GM18951 (cell line): ENCODE data around the gene NFIX.

Experiments used
- POLR2A ChIP-seq: IDR thresholded peaks from 4 replicates; pipeline ENCODE4 v1.6.1; 2011; ENCODE audit warnings: mild to moderate bottlenecking; ENCODE audit not compliant: insufficient read length, insufficient read depth; ENCODE audit errors: extremely low read depth
- in situ Hi-C: fragments of 300-500 bp; cut with MboI; formaldehyde crosslinking; loops from one replicate; pipeline ENCODE4 v1.12.0; 2022; ENCODE audit warnings: low sequenced_read_pairs, mixed read lengths, inconsistent platforms; ENCODE audit not compliant: unreplicated experiment

NFIX gene

DNA sequence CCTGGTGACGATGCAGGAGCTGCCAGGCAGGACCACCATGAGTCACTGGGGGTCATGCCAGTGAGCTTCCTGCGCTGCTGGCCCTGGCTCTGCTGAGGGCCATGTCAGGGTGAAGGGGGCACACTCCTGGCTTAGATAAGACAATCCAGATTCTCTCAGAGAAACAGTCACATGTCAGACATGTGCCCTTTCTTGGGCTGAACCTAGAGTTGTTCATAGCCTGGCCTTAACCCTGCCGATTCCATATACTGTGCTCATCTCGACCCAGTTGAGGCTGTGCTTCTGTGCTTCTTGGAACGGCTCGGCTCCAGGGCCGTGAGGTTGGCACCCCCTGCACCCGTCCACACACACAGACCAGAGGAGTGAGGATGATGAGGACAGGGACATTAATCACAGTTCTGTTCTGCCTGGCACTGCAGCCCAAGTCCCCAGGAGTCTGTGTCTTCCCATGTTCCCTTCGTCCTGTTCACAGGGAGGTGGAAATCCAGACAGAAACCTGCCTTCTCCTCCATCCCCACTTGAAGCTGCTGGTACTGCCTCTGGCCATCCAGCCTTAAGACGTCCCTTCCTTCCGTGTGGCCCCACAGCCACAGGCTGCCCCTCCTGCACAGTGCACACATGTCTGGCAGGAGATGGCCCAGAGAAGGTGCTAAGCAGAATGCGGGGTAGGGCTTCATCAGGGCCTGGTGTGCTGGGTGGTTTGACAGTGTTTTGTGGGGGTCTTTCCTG is 57.3 kb downstream of the NFIX start:
- in situ Hi-C loops, result no loop called here
- TF ChIP-seq POLR2A, result no peak

DNA sequence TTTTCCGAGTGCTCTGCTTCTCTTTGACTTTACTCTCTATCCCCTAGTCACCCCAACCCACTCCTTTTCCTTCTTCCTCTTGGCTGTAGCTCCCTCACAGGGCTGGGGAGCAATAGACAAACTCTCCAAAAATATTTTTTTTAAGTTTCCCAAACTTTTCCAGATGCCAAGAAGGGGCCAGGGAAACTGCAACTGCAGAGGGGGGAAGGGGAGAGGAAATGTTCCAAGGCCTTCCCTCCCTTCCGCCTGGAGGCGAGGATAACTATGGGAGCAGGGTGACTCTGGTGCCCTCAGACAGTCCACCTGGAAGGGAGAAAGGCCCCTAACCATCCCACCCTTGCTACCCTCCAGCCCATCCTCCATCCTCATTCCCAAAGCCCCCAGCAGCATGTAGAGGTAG is 58.0 kb downstream of the NFIX start:
- no peak for TF ChIP-seq POLR2A
- in situ Hi-C loops, result no loop called here

DNA sequence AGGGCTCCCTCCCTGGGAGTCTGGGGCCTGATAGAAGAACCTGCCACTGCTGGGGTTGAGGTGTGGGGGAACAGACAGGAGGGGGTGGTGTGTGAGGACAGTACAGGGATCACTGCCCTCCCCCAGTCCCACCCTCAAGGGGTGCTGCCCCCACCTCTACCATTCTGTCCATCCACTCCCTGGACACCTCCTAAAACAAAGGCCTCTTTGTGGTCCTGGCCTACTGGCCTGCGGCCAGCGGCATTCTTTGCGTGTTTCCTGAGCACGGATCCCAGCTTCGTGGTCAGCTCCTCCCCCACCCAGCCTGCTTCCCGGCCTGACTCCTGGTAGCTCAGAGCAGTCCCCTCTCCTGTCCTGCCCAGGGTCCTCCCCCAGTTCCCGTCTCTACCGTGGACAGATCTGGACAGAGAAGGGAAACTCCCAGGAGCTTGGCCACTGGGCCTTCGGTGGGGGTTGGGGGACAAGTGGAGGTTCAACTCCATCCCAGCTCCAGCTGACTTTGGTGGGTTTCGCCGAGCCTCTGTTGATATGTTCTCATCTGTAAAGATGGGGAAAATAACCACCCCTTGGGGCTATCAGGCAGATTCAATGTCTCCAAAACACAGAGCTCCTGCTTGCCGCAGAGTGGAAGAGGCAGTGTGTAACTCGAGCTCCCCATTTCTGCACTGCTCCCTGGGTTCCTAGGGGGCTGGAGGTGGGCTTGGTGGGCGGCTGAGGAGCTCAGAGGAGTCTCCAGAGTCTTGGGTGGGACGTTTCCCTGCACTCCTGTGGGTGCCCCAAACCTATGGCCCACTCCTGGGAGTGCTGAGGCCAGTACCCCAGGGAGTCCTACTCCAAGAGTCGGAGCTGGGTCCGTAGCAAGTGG is 58.7 kb downstream of the NFIX start:
- no peak for TF ChIP-seq POLR2A
- in situ Hi-C loops, result no loop called here

DNA sequence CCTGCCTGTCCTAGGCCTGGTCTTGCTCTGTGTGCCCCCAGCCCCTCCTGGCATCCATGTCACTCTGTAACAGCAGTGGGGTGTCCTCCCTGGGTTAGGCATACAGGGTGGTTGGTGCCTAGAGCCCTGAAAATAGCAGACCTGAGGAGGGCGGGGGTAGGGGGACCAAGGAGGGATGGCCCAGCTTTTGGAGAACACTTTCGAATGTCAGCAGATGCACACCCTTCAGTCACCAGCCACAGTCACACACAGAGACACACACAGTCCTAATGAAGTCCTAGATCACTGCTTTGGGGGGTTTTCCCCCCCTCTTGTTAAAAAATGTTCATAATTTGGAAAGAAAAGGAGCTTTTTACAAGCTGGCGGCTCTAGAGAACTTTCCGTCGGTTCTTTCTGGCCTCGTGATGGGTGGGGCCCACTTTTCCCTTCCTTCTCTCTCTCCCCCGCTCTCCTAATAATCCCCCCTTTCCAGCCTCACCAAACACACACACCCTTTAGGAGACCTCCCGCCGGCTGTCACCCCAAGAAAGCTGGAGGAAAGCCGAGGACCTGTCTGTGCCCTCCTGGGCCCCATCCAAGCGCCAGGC is 59.4 kb downstream of the NFIX start:
- TF ChIP-seq POLR2A, result no peak
- in situ Hi-C loops, result no loop called here

DNA sequence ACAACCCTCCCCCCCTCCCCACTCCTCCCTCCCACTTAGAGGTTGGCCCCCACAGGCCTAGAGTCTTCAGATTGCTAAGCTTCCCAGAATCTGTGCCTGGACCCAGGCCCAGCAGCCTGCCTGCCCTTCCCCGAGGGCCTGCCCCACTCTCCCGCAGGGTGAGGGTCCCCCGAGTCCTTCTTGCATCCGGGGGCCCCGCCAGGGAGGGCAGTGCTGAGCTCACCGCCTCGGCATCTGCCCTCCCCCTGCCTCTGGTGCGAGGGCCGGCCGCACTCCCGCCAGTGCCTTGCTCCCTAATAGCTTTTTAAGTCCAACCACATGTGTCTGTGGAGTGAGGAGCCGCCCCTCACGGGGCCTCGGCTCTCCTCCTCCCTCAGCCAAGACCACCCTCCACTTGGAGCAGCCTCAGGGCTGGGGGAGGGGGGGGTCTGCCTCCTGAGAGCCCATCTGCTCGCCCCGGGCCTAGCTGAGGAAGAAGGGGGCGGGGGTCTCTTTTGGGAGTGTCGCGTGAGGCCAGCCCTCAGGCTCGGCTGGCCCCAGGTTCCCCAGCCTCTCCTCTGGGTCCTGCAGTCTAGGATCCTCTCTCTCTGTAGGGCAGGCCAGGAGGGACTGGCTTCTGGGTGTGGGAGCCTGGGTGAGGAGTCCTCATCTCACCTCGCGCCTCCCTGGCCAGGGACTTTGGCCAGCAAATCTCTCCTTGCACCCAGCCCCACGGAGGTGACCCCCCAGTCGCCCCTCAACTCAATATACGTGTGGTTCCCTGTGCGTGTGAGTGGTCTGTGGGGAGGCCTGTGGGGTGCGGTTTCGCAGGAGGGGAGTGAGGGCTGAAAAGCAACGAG is 60.2 kb downstream of the NFIX start:
- TF ChIP-seq POLR2A, result no peak
- in situ Hi-C loops, result no loop called here

DNA sequence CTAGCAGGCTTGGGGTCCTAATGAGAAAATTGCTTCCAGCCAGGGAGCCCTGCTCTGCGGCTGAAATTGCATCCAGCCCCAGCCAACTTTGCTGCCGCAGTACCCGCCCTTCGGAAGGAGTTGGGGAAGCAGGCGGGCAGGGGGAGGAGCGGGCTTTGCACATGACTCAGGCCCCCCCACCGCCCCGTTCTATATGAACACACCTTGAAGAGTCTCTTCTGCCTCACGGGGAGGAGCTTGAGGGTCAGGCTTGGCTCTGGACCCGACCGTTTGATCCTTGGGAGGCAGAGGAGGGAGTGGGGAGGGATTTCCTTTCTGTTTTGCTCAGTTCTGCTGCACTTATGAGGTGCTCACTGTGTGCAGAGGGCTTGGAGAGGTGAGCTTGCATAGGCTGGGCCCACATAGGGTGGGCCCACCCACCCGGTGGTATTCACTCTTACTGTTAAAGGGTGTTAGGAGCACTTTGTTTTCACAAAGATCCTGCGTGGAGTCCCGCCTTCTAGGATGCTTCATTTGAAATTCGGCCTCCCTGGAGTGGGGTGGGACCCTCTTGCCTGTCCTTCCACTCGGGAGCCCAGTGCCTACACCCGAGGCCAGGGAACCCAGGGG is 60.9 kb downstream of the NFIX start:
- no peak for TF ChIP-seq POLR2A
- in situ Hi-C loops, result no loop called here

DNA sequence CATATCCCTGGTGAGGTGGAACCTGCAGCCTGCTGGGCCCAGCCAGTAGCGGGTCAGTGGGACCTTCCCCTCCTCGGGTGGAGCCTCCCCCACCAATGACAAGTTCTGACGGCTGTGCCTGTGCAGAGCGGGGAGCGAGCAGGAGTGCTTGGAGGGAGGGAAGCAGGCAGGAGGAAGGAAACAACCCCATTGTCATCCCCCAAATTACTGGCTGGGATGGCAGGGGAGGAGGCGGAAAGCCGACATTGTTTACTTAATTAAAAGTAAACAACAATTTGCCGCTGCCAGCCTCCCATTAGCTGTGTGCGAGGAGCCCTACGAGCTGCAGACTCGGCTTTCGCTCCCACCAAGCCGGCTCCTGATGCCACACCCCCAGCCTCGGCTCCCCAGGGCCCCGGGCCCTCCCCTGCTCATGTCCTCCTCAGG is 61.9 kb downstream of the NFIX start:
- no peak for TF ChIP-seq POLR2A
- in situ Hi-C loops, result no loop called here

DNA sequence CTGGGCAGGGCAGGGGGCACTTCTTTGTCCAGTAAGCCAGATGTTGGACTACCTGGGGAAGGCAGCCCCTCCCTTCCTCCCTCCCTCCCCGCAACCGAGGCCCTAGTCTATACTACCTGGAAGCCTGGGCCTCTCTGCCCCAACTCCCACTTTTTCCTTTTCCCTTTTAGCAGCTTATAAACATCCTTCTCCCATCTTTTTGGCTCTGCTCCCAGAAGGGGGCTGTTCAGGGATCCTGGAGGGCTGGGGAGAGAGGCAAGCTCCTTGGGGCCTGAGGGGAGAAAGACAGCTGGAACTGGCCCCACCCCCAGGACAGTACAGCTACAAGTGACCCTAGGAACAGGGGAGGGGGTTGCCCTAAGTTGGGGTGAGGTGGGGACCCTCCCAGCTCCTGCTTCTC is 62.5 kb downstream of the NFIX start:
- TF ChIP-seq POLR2A, result no peak
- in situ Hi-C loops, result no loop called here

DNA sequence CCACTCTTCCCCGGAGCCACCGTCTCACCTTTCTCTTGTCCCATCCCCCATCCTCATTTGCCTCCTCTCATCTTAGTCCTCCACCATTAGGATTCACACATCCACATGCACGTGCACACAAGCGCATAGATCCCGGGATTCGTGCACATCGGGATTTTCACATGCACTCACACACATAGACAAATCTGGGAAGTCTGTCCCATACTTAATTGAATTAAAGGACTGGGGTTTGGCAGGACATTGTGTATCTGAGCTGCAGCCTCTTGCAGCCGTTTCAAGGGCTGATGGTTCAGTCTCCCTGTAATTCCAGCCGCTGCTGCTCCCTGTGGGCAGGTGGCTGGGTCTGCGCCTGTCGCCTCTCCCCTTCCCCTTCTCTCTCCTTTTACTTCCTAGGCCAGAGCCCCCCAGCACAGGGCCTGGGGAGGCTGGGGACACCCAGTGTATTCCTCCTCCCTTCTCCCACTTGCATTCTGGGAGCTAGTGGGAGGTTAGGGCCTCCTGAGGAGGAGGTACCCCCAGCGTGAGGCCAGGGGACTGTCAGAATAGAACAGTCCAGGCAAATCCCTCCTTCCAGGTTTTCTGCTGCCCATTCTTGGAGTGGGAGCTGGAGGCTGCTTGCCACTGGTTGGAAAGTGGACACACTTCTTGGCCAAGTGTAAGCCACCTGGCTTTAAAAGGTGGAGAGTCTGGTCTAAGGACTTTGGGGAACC is 63.8 kb downstream of the NFIX start:
- no peak for TF ChIP-seq POLR2A
- in situ Hi-C loops, result no loop called here

DNA sequence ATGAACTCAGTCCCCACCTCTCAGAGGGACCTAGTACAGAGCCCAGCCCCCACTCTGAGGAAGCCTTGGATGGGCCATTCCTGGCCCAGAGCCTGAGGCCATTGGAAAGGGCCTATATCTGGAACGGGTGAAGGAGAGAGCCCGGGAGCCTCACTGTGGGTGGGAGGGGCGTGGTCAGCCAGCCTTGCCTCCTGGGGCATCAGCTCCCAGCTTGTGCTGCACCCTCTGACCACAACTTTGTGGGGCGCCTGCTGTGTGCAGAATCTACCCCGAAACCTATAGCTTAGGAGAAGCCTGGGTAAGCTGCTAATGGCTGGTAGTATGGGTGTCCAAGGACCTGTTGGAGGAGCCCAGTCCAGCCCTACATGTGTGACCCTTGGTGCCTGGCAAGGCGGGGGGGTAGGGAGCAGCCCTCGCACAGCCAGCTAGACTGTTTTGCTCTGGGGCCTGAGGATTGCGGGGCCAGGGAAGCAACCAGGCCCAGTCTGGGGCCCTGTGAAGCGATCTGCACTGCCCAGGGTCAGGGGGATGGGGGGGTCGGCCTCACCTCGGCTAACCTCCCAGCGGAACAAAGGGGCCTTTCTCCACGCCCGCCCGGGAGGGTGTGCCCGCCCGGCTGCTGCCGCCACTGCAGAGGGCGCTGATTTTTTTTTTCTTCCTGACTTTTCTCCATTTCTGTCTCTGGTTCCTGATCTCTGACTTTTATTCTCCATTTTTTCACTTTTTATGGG is 65.1 kb downstream of the NFIX start:
- no peak for TF ChIP-seq POLR2A
- in situ Hi-C loops, result no loop called here
